Measurements from ENCODE around the gene CCDC9B. TPM values are rescaled to one million over a fixed set of nuclear protein-coding genes. Genes with fewer than 3 reads are reported as not detected.
A peak's percentile ranks its signal among the peaks of the same experiment; 100 is the strongest.

Gene CCDC9B
- total RNA-seq, 3 donors from 2014 or later: 34.9 to 204 (median 37.2) TPM

- intact Hi-C loops (cut with DNase I, micrococcal nuclease): no loop called here
- peak; percentile 57 to 82 (median 65) for DNase-seq
- TF ChIP-seq, protein P1, sequence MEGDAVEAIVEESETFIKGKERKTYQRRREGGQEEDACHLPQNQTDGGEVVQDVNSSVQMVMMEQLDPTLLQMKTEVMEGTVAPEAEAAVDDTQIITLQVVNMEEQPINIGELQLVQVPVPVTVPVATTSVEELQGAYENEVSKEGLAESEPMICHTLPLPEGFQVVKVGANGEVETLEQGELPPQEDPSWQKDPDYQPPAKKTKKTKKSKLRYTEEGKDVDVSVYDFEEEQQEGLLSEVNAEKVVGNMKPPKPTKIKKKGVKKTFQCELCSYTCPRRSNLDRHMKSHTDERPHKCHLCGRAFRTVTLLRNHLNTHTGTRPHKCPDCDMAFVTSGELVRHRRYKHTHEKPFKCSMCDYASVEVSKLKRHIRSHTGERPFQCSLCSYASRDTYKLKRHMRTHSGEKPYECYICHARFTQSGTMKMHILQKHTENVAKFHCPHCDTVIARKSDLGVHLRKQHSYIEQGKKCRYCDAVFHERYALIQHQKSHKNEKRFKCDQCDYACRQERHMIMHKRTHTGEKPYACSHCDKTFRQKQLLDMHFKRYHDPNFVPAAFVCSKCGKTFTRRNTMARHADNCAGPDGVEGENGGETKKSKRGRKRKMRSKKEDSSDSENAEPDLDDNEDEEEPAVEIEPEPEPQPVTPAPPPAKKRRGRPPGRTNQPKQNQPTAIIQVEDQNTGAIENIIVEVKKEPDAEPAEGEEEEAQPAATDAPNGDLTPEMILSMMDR (IDR thresholded peaks at IDR 0.05): no peak
- Histone ChIP-seq H3K36me3 (ENCODE audit: low read depth) (no peaks in the 10 kb centered on the region), H3K4me3 (no peak within 1 kb of the TSS), H3K9me3 (no peaks in the 10 kb centered on the region), H3K4me1 (ENCODE audit: low read depth) (no peaks in the 10 kb centered on the region)
- ATAC-seq: peak; percentile 85
Measured at GRCh38 chr15:40307421-40308211, 33.1 kb downstream of the CCDC9B start, which contains the start of gene PLCB2. TSS of gene PLCB2 (minus strand) at chr15:40307935. CDS start at chr15:40307672, 263 bp downstream.

GRCh38 chr15:40306908-40307307, 33.8 kb downstream of the CCDC9B start:
- no peaks in the 10 kb centered on the region for H3K36me3 ChIP-seq (ENCODE audit: low read depth)

DNA sequence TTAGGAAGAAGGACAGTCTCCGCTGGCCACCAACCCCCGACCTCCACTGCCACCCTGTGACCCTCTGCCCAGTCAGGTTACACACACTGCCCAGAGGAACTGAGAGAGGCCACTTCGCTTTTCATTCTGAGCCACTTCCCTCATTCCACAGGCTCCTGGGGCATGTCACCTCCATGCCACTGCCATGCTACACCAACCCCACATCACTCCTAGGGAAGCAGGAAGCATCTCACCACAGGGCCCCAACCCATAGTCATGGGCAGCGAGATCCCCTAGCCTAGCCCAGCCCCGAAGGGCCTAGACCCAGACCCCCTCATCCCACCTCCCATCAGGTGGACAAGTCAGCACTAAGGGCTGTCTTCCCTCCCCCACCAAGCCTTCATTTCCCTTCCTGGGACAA, 34.4 kb downstream of the CCDC9B start:
- H3K9me3 ChIP-seq: no peaks in the 10 kb centered on the region
- no peaks in the 10 kb centered on the region for H3K36me3 ChIP-seq (ENCODE audit: low read depth)
- ATAC-seq: no peak
- intact Hi-C loops (cut with DNase I, micrococcal nuclease): no loop called here
- TF ChIP-seq, protein P1 (IDR thresholded peaks at IDR 0.05): no peak
- DNase-seq: peak in 1 of 3 donors; percentile 20
- H3K4me3 ChIP-seq: no peak overlapping the region
- no peaks in the 10 kb centered on the region for H3K4me1 ChIP-seq (ENCODE audit: low read depth)

More at GRCh38 chr15:40306908-40307307, 33.8 kb downstream of the CCDC9B start:
- Histone ChIP-seq H3K4me3 (no peak overlapping the region), H3K4me1 (ENCODE audit: low read depth) (no peaks in the 10 kb centered on the region), H3K9me3 (no peaks in the 10 kb centered on the region)
- ATAC-seq (peak; percentile 16), DNase-seq (peak in 1 of 3 donors; percentile 33)
- TF ChIP-seq, protein P1 (IDR thresholded peaks at IDR 0.05): no peak
- intact Hi-C loops (cut with DNase I, micrococcal nuclease): no loop called here

DNA sequence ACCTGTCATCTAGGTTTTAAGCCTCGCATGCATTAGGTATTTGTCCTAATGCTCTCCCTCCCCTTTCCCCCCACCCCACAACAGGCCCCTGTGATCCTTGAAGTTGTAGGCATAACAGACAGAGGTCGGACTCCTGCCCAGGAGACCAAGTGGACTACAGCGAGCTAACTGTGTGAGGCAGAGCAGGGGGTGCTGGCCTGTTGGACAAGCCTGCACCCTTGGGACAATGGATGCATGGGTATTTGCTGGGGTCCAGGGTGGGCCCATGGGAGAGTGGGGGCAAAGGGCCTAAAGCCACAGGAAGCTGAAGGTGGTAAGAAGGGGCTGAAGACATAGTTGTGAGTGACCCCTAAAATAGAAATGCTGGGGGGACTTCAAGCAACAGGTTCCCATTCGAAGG, 35.5 kb downstream of the CCDC9B start:
- DNase-seq (no peak), ATAC-seq (no peak)
- TF ChIP-seq, protein P1 (IDR thresholded peaks at IDR 0.05): no peak
- Histone ChIP-seq H3K36me3 (ENCODE audit: low read depth) (no peaks in the 10 kb centered on the region), H3K9me3 (peaks cover 1% of the 10 kb centered on the region), H3K4me3 (no peak overlapping the region), H3K4me1 (ENCODE audit: low read depth) (no peaks in the 10 kb centered on the region)
- intact Hi-C loops (cut with DNase I, micrococcal nuclease): no loop called here

- intact Hi-C loops (cut with DNase I, micrococcal nuclease): no loop called here
- DNase-seq (peak in 1 of 3 donors; percentile 12), ATAC-seq (no peak)
- peaks cover 2% of the 10 kb centered on the region for H3K9me3 ChIP-seq
- no peaks in the 10 kb centered on the region for H3K4me1 ChIP-seq (ENCODE audit: low read depth)
- TF ChIP-seq, protein P1 (IDR thresholded peaks at IDR 0.05): no peak
- no peak overlapping the region for H3K4me3 ChIP-seq
- no peaks in the 10 kb centered on the region for H3K36me3 ChIP-seq (ENCODE audit: low read depth)
Measured at GRCh38 chr15:40303576-40303975, 37.2 kb downstream of the CCDC9B start.

Measured in mucosa of descending colon (tissue), 3 donors.